ENCODE data around the gene LRRC71.

- TF ChIP-seq, protein P1, sequence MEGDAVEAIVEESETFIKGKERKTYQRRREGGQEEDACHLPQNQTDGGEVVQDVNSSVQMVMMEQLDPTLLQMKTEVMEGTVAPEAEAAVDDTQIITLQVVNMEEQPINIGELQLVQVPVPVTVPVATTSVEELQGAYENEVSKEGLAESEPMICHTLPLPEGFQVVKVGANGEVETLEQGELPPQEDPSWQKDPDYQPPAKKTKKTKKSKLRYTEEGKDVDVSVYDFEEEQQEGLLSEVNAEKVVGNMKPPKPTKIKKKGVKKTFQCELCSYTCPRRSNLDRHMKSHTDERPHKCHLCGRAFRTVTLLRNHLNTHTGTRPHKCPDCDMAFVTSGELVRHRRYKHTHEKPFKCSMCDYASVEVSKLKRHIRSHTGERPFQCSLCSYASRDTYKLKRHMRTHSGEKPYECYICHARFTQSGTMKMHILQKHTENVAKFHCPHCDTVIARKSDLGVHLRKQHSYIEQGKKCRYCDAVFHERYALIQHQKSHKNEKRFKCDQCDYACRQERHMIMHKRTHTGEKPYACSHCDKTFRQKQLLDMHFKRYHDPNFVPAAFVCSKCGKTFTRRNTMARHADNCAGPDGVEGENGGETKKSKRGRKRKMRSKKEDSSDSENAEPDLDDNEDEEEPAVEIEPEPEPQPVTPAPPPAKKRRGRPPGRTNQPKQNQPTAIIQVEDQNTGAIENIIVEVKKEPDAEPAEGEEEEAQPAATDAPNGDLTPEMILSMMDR (IDR thresholded peaks at IDR 0.05), result no peak
- no peak for TF ChIP-seq EZH2 (IDR thresholded peaks at IDR 0.05; ENCODE audit: borderline replicate concordance, insufficient read depth, low read depth, low read length, poor library complexity, severe bottlenecking)
Observed at GRCh38 chr1:156885314-156885713, 35.1 kb upstream of the LRRC71 start.
